Mesenteric fat pad (tissue), 1 donor: Measurements from ENCODE around the gene VCL. TPM values are rescaled to one million over a fixed set of nuclear protein-coding genes. Genes with fewer than 3 reads are reported as not detected.

Experiments used
- DNase-seq: peaks from one replicate; pipeline ENCODE4 v3.0.0-alpha.2; 2020; ENCODE audit warnings: low spot score
- total RNA-seq: library from RNA; stranded (reverse); fragmentation: NEBNext Ultra II Directional; extraction: Animal tissue kit (Norgen Biotek cat#: 25700); gene quantifications from one replicate; pipeline ENCODE4 v1.2.1, GENCODE V29; 2021
- donor health status: DM: yes; HTN: yes; CAD: no.

The VCL gene
- total RNA-seq, 1 donor from 2014 or later = 129 TPM

DNA sequence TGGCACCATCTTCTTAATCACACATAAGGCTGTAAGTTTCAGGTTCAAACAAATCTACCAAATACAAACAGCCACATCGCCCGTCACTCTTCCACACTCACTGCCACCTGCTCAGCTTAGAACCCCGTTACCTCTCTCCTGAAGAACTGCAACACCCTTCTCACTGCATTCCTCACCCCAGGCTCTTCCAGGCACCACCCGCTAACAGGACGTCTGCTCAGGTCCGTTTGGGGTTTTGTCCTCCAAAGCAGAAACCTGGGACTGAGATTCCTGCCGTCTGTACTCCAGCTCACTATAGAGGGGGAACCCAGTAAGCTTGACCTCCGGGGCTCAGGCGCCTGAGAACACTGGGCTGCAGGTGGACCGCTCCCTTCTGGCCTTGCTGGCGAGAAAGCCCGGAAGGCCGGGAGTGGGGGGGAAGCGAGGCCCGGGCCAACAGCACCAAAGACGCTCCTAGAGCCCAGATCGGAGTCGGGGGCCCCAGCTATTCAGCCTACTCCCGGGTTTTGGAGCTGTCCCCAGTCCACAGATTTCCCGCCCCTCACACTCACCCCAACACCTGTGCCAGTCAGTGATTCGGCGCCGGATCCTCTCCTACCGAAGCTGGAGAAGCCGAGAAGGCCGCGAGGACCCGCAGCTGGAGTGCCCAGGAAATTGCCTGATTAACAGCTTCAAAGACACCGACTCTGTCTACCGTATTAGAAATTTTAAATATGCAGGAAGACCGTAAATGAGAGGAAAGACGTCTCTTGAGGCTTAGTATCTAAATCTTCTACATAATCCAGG, 152.5 kb downstream of the VCL start, which contains the start of gene AP3M1:
Gene AP3M1, minus strand, starts transcription at position 625 of the 786 bp plus-strand sequence. CDS start 12,449 bp downstream, outside the sequence.
- peak; percentile 92 for DNase-seq

DNA sequence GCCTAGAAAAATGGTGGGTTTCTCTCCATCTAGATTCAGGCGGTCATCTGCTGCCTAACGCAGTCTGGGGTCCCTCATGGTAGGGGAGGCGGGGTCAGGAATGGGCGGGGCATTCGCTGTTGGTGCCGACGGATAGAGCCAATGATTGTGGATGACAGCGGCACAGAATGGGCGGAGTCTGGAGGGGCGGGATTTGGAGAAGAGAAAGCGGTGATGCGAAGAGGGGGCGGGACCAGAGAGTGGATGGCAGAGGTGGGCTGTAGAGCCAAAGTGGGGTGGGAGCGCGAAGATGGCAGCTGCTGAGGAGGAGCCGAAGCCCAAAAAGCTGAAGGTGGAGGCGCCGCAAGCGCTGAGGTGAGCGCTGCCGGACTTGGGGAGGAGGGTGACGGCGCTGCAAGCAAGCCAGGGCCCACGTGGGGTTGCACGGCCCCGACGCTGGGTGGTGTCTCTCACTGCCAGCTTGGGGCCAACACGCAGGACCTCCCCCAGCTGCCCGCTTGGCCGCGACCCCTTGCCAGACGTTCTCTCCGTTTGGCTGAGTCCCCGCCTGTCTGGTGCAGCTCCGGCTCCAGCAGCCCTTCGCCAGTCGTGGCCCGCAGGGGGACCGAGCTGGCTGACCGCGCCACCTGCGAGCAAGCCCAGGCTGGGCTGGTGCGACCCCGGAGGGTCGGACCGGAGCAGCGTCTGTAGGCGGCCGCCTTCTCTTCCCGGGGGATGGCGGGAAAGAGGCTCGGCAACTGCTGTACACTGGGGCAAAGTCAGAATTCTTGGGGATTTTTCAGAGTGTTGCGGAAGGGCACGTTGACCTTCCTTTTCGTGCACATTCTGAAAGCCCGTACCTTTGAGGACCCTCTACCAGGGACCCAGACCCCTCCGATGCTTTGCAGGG, 153.3 kb downstream of the VCL start, which contains the start of gene ADK:
Gene ADK, plus strand, starts transcription at position 232 of the 889 bp plus-strand sequence. Its CDS starts 58 bp downstream, at position 290.
- DNase-seq = peak; percentile 99

DNA sequence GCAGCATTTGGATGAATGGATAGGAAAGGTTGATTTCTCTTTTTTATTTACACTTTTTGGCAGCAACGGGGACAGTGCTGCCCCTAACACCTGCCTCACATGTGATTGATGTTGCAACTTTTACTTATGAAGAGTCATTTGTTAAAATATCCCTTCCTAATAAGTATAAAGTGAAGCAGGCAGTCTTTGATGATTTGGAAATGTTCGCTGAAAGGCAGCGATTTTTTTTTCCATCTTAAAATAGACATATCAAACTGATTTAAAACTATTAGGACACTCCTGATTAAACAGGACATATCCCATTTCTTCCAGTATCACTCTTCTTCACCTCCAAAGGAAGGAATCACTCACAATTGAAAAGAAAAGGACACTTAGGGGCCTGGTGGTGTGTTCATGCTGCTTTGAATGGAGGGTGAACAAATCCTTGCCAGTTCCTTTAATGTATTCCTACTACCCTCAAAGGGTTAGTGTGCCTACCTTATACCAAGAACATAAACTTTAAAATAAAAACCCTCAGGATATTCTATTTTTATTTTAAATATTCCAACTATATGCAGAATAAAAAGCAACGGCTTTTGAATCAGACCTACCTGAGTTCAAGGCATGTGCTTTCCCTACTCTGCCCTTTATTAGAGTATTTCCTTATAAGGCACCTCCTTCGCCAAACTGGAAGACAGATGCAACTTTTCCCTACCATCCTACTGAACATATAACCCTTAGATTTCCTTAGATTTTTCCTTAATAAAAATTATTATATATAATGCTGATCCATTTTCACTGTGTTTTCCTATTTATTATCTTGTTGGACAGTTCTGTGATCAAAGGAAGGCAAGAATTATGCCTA, 154.2 kb downstream of the VCL start:
- no peak for DNase-seq

DNA sequence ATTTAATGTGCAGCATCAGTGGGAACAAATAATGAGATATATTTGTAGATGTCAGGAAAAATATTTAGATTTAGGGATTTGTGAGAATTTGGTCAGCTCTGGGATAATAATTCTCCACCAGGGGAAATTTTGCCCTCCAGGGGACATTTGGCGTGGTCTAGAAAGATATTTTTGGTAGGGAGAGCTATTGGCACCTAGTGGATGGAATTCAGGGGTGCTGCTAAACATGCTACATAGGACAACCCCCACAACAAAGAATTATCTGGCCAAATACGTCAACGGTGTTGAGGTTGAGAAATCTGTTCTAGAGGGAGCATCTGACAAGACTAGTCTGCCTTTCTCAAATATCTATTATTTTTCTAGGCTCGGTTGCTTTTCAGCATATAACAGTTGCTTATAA, 155.2 kb downstream of the VCL start:
- DNase-seq = no peak

DNA sequence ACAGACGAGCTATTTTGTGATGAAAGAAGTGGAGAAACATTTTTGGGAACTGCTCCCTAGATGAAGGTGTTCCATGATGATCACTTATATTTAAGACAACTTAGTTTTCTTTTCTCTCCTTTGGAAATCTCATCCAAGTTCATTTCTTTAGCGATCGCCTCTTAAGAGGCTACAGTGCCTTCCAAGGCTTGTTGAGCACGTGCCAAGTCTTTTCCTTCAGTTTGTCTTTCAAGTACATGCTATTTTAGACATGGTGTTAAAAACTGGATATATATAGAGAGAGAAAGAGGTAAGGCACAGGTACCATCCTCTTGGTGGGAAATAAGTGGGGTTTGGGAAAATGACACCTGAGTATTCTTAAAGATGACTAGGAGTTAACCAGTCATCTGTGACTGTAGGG, 155.8 kb downstream of the VCL start:
- DNase-seq = no peak

DNA sequence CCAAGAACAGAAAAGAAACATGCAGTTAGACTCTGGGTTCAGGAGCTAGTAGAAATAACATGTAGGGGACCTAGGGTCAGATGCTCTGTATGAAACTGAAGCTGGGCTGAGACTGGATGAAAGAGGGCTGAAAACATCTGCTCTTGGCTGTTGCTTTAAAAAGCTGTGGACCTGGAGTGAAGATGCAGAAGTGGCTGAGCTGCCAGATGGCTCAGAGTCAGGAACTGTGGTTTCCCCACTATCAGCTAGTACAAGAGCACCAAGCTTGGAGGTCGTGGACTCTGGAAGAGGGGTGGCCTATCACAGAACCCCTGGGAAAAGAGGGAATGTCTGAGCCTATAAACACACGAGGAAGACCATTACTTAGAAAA, 159.0 kb downstream of the VCL start:
- DNase-seq = no peak

DNA sequence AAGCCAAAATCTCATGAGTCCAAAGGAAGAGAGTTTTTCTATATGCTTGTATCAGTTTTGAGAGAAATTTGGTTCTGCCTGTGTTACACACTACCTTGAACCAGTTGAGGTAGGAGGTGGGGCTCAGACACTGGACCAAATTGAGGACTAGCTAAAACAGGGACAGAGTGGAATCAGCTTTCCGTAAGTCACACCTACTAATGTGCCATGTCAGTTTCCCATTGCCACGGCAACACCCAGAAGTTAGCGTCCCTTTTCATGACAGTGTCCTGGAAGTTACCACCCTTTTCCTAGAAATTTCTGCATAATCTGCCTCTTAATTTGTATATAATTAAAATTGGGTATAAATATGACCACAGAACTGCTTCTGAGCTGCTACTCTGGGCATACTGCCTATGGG, 162.1 kb downstream of the VCL start:
- no peak for DNase-seq

DNA sequence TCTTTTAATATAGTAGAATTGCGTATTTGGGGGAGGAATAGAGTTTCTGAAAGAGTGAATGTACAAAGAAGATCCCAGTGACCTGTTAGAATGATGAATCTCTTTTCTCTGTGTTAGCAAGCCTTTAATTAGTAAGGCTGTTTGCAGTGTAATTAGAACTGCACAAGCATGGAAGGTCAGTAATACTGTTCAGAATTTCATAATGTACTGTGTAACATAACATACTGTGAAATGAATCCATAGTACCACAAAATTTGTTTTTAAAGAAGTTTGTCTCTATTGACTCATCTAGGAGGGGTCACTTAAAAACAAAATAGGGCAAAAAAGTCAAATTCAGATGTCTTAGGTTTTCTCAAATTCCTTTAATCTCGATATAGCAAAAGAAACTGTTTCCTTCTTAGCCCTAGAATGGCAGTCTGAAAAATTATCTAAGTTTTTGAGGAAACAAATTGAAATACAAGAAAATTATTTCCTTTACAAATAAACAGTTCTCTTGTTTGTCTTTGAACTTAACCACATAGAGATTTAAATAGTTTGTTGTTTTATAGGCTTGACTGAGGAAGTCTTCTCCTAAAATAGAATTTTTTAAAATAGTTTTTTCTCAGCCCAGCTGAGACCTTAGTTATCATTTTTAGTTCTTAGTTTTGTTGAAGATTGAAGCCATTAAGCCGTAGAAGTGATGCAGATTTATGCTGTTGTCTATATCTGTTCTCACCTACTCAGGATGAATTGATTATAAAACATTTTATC, 165.6 kb downstream of the VCL start:
- DNase-seq = no peak

DNA sequence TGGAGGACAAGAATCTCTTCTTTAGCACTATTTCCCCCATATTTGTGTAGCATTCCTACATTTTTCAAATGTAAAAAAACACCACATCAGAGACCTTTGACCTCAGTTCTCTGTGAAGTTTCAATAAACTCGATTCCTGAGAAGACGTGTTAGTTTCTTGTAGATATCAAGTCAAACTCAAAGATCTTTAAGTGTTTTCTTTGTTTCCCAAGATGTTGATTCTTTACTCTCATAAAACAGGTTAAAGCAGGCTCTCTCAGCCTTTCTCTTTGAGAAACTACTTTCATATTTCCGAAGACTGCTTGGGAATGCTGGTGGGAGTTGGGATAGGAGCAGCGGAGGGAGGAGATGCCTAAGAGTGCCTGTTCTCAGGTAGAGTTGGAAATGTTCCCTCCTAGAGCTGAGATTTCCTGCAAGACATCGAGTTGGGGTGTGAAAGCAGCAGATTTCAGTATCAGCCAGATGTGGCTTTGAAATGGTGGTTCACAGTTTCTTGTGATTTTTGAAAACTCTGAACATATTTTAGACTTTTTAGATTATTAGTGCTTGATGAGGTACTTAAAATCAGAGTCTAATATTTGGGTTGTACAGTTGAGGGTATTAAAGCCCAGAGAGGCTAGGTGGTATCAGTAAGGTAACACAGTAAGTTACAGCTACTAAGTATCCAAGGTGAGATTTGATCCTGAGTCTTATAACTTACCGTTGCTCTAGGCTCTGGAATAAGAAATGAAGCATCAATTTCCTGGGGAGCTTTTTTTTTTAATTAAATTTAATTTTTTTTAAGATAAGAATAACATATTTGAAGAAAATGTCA, 167.0 kb downstream of the VCL start:
- DNase-seq = no peak

DNA sequence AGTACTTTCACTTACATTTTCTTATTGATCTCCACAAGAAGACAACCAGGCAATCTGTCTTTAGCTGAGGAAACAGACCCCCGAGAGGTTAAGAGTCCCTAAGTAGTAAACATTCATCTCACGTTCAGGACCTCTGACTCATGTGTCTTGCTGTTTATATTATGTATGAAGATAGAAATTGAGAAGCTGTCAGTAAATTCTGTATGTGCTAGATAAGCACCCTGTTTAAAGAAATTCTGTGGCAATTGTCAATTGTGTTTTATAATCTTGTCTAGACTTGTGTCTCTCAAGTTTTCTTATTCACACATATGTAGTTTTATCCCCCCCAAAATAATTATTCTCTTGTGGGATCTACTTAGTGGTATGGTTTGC, 167.6 kb downstream of the VCL start:
- DNase-seq = no peak

DNA sequence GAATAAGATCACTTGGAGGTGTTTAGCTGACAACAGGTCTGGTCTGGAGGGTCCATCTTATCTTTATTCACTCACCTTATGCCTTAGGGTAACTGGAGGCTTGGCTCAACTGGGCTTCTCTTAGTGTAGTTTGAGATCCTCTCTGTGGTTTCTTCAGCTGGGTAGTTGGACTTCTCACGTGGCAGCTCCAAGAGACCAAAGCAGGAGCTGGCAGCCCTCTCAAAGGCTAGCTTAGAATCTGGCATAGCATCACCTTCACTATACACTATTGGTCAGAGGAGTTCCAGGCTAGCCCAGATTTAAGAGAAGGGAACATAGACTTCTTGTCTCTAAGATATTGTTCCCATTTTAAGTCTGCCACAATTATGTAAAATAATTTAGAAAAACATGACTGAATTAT, 169.5 kb downstream of the VCL start:
- DNase-seq = no peak

Other genes with a start within 250 kb of the VCL start
- gene CHCHD1, start 216.1 kb upstream of the VCL start, total RNA-seq = 17.7 TPM
- 91.5 TPM for gene ZSWIM8, start 212.5 kb upstream of the VCL start, total RNA-seq
- 41.6 TPM for gene NDST2, start 186.5 kb upstream of the VCL start, total RNA-seq
- gene CAMK2G, start 123.6 kb upstream of the VCL start, total RNA-seq = 24.2 TPM
- gene PLAU, start 87.0 kb upstream of the VCL start, total RNA-seq = 64.7 TPM
- gene AP3M1, start 152.7 kb downstream of the VCL start, total RNA-seq = 34.1 TPM
- gene ADK, start 153.1 kb downstream of the VCL start, total RNA-seq = 34.9 TPM